ENCODE data around the gene TMEM127.
"Not testable (repeated sequence)": the region's sequence is repeated elsewhere in the genome, so short reads cannot be mapped to it uniquely, and the experiment has no call there.

The TMEM127 gene

DNA sequence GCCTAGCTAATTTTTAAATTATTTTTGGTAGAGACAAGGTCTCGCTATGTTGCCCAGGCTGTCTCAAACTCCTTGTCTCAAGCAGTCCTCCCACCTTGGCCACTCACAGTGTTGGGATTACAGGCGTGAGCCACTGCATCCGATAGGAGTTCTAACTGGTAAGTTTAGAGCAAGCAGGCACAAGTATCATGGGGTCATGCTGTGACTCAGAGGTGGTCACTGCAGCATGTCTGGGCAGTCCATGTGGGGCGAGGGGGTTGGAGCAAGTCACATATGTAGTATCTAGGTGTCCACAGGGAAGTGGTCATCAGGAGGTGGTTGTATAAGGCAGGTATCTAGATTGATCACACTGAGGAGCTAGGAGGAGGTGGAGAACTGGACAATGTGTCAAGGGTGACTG lies 34.5 kb downstream of the TMEM127 start:
- no peak for DNase-seq (ENCODE audit: low read depth)
- no peak for TF ChIP-seq CTCF (conservative IDR thresholded peaks at IDR 0.05; ENCODE audit: low read depth, low read length)

DNA sequence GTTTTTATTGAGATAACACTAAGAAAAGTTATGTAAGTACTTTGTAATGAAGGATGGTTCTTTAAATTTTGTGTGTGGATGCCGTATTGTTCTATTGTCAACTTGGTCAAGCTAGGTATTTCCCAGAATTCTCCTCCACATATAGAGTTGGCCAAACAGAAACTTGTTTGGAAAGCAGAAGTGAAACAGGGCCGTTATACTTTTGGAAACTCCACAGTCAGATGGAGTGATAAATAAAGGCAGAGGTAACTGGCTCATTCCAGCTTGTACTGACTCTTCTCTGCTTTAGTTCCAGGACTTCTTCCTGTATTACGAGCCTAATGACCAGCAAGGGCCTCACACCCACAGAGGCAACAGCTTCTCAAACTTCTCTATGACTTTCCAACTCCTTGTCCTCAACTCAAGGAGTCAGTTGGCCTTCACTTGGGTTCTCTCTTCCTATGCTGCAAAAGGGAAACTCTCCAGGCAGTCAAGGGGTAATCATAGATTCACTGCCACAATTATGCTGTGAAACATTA lies 40.7 kb downstream of the TMEM127 start:
- no peak overlapping the region for H3K4me3 ChIP-seq (ENCODE audit: low read length)
- DNase-seq (ENCODE audit: low read depth): no peak
- TF ChIP-seq CTCF (conservative IDR thresholded peaks at IDR 0.05; ENCODE audit: low read depth, low read length): no peak

More for the DNA sequence above, 34.5 kb downstream of the TMEM127 start:
- H3K4me3 ChIP-seq (ENCODE audit: low read length): no peak overlapping the region

DNA sequence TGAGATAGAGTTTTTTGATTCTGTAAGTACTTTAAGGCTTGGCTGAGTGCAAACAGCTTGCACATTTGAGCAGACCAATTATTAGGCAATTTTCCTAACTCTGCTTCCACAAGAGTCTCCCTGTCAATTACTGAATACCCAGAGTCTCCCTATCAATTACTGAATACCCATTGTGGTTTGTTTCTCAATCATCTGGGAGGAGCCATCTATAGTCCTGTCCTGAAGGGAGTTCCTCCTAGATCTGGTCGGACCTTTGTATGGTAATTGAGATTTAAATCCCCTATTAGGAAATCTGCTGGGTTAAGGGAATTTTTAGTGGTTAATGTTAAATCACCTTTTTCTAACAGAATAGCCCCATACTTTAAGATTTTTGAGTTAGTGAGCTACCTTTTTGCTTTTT lies 44.7 kb downstream of the TMEM127 start:
- not testable (repeated sequence) for DNase-seq (ENCODE audit: low read depth); H3K4me3 ChIP-seq (ENCODE audit: low read length)

GRCh38 chr2:96219959-96220358 lies 45.8 kb downstream of the TMEM127 start:
- DNase-seq (ENCODE audit: low read depth); H3K4me3 ChIP-seq (ENCODE audit: low read length): not testable (repeated sequence)

DNA sequence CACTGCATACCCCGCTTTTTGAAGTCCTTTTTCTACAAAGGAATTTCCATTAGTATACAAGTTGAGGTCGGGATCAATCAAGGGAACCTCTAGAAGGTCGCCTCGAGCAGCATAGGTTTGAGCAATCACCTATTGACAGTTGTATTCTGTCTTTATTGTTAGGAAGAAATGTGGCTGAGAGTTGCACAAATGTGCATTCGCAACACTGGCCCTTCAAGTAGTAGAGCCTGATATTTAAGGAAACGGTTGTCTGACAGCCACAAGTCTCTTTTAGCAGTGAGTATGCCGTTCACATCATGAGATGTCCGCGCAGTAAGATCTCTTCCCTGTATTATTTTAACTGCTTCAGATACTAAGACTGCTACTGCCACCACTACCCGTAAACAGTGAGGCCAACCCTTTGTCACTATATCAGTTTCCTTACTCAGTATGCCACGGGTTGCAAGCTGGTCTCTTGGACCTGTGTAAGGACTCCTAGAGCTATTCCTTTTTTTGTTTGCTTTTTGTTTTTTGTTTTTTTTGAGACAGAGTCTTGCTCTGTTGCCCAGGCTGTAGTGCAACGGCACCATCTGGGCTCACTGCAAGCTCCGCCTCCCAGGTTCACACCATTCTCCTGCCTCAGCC lies 47.2 kb downstream of the TMEM127 start:
- no peak for DNase-seq (ENCODE audit: low read depth)
- TF ChIP-seq CTCF (conservative IDR thresholded peaks at IDR 0.05; ENCODE audit: low read depth, low read length): no peak
- H3K4me3 ChIP-seq (ENCODE audit: low read length): no peak overlapping the region

DNA sequence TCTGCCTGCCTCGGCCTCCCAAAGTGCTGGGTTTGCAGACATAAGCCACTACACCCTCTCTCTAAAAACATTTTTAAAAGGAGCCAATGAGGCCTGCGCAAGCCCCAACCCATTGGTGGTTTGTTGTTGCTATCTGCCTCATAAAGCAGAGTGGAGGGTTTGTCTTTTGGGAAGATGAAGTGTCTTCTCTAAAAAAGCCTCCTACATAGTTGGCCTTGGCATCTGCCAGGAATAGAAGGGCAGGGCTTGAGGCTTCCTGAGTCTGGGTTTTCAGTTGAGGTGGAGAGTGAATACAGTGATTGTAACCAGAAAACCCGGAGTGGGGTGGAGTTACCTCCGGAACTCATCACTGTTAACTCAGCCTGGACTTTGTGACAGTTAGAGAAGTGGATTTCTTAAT lies 51.2 kb downstream of the TMEM127 start:
- H3K4me3 ChIP-seq (ENCODE audit: low read length): no peak overlapping the region
- no peak for TF ChIP-seq CTCF (conservative IDR thresholded peaks at IDR 0.05; ENCODE audit: low read depth, low read length)
- no peak for DNase-seq (ENCODE audit: low read depth)

- no peak overlapping the region for H3K4me3 ChIP-seq (ENCODE audit: low read length)
- DNase-seq (ENCODE audit: low read depth): no peak
- TF ChIP-seq CTCF (conservative IDR thresholded peaks at IDR 0.05; ENCODE audit: low read depth, low read length): no peak
Observed at GRCh38 chr2:96213379-96213778, 52.4 kb downstream of the TMEM127 start.

DNA sequence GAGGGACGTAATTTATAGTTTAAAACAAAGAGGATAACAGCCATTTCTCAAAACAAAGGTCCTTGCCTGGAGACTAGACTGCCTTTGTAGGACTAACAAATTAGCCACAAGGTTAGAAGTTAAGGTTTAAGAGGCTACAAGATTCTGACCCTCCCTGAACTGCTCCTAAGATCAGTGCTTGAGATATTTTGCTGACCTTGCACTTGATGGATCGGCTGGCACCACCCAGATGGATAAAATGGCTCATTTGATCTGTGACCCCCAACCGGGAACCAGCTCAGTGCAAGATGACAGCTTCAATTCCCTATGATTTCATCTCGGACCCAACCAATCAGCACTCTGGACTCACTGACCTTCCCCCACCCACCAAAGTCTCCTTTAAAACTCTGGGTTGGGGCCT lies 53.5 kb downstream of the TMEM127 start:
- no peak for DNase-seq (ENCODE audit: low read depth)
- no peak overlapping the region for H3K4me3 ChIP-seq (ENCODE audit: low read length)
- TF ChIP-seq CTCF (conservative IDR thresholded peaks at IDR 0.05; ENCODE audit: low read depth, low read length): no peak
